CD4-positive, alpha-beta T cell treated with Interleukin-21 for 1 hour (primary cell): ENCODE measurements around the gene ZNF441.
"Not testable (repeated sequence)": the region's sequence is repeated elsewhere in the genome, so short reads cannot be mapped to it uniquely, and the experiment has no call there.

Experiments
- DNase-seq: peaks from one replicate; pipeline ENCODE4 v3.0.0-alpha.2; 2020

Gene ZNF441

GRCh38 chr19:11766597-11767591 lies at the start of gene ZNF441:
TSS of gene ZNF441 (plus strand) at chr19:11767000. CDS start at chr19:11767194, 194 bp downstream.
- peak; percentile 94 for DNase-seq

DNA sequence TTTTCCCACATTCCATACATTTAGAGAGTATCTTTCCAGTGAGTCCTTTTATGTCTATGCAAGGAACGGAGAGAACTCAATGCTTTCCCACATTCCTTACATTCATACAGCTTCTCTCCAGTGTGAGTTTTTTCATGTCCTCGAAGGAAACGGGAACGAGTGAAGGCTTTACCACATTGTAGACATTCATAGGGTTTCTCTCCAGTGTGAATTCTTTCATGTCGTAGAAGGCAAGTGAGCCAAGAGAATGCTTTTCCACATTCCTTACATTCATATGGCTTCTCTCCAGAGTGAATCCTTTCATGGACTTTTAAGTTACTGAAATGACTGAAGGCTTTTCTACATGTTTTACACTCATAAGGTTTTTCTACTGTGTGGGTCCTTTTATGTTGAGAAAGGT lies 45.1 kb upstream of the ZNF441 start:
- DNase-seq = no peak

DNA sequence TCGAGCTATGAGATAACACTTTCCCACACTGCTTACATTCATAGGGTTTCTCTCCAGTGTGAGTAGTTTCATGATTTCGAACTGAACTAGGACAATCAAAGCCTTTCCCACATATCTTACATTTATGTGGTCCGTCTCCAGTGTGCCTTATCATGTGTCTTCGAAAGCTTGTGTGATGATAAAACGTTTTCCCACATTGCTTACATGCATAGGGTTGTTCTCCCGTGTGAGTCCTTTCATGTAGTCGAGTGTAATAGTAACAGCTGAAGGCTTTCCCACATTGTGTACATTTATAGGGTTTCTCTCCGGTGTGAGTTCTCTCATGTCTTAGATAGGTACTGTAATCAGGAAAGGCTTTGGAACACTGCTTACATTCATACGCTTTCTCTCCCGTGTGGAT lies 44.4 kb upstream of the ZNF441 start:
- DNase-seq = no peak

DNA sequence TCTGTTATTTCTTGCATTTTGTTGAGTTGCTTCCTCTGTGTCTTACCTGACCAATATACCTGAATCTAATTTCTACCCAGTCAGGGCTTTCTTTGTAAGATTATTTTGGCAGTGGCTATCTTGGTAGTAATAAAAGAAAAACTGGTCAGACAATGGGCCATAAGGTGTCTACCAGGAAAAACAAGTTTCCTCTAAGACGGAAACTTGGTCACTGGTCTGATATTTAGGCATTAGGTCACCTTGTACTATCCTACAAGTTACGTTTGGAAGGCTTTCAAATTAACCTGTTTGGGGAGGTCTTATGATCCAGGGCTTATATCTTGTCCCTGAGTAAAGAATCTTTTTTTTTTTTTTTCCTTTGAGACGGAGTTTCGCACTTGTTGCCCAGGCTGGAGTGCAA lies 37.2 kb upstream of the ZNF441 start:
- DNase-seq = no peak

DNA sequence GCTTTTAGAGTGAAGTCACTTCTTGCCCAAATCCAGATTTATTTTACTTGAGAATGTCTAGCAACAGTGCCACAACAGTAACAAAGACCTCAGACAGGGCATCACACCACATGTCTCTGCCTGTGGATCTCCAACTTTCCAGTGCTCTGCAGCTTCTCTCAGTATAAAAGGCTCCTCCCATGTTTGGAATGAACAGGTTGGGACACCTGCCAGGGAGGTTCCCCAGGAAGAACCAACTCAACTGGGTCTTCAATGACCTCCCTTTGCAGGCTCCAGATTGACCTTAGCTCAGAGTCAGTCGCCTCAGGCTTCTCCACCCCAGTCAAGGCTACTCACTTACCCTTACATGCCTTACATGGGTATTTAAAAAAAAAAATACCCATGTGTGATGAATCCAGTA lies 31.4 kb upstream of the ZNF441 start:
- DNase-seq = no peak

- no peak for DNase-seq
Observed at GRCh38 chr19:11736696-11737095, 30.1 kb upstream of the ZNF441 start.

DNA sequence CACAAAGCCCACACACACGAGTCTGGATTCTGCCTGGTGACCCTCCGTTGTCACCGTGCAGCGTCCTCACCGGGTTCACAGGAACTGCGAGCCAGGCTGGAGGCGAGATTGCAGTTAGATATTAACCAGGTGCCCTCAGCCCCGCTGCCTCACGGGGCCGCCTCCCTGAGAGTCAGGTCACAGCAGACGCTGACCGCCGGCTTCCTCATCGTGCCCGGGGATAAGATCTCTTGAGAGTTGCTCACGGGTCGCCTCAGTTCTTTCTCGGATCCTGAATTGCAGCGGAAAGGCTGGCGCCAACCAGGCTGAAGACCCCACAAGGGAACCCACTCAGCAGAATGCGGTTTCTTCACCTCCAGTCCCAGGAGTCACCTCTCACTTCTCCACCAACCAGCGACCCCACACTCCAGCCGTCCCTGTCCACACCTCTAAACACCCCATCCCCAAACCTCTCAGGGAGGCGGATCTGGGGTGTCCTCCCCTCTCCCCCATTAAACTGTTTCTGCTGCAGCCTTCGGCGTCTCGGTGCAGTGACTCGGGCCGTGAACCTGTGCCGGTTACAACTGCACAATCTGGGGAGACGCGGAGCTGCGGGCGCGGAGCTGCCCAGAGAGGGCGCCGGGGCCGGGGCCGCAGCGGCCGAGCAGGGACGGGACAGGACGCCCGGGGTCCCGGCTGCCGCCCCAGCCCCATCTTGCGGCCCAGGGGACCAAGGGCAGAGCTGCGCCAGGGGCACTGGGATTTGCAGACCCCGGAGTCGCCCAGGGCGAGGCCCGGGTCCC lies 28.6 kb upstream of the ZNF441 start:
- peak; percentile 24 for DNase-seq

GRCh38 chr19:11738746-11739620 lies 27.8 kb upstream of the ZNF441 start, which contains the start of gene ZNF823:
TSS of gene ZNF823 (minus strand) at chr19:11738946. CDS start at chr19:11738819, 127 bp downstream.
- DNase-seq = peak; percentile 98

DNA sequence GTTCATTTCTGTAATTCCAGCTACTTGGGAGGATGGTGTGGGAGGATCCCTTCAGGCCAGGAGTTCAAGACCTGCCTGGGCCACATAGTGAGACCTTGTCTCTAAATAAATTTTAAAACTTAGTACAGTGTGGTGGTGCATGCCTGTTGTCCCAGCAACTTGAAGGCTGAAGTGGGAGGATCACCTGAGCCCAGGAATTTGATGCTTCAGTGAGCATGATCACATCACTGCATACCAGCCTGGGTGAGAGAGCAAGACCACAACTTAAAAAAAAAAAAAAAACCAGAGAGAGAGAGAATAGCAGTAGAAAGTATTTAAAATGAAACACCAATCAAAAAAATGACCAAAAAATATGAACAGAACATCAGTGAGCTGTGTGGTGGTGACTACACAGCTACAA lies 20.9 kb upstream of the ZNF441 start:
- DNase-seq = no peak

GRCh38 chr19:11747277-11747676 lies 19.5 kb upstream of the ZNF441 start:
- no peak for DNase-seq

DNA sequence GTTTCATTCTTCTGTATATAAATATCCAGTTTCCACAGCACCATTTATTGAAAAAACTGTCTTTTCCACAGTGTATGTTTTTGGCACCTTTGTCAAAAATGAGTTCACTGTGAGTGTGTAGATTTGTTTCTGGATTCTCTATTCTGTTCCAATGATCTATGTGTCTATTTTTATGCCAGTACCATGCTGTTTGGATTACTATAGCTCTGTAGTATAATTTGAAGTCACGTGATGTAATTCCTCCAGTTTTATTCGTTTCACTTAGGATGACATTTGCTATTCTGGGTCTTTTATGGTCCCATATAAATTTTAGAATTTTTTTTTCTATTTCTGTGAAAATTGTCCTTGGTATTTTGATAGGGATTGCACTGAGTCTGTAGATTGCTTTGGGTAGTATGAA lies 17.0 kb upstream of the ZNF441 start:
- DNase-seq = no peak

DNA sequence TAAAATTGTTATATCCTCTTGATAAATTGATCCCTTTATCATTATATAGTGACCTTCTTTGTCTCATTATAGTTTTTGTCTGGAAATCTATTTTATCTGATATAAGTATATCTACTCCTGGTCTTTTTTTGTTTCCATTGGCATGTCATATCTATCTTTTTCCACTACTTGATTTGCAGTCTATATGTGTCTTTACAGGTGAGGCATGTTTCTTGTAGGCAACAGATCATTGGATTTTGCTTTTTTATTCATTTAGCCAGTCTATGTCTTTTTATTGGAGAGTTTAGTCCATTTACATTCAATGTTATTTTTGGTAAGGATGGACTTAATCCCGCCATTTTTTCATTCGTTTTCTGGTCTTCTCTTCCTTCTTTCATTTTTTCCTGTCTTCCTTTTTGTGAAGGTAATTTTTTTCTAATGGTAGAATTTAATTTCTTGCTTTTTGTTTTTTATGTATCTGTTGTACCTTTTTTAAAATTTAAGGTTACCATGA lies 14.5 kb upstream of the ZNF441 start:
- DNase-seq = no peak

DNA sequence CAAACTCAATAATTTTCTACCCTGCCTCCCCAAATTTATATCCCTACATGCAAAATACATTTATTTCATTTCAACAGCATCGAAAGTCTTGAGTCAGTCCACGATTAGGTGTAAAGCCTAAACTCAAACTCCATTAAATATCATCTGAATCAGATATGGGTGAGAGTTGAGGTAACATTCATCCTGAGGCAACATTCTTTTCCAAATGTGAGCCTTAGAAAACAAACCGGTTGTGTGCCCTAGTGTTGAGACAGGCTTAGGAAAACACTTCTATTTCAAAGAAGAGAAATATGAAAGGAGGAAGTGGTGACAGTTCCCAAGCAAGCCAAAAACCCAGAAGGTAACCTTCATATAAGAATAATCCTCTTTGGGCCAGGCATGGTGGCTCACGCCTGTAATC lies 12.1 kb upstream of the ZNF441 start:
- DNase-seq = no peak

GRCh38 chr19:11756965-11757364 lies 9.8 kb upstream of the ZNF441 start:
- no peak for DNase-seq

DNA sequence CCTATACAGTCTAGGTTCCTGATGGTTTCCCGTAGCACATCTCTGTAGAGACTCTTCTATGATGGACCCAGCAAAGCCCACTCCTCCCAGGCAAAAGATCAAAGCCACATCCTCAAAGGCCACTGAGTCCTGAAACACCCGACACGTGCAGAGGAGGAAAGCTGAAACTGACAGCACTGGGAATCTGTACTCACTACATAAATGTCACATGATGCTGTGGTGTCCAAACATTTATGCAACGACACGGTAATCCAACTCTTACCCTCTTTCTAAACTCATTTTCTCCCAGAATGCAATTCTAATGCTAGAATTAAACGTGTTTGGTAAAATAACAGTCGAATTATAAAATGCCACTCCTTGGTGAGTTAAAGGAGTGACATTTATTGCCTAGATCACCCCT lies 7.0 kb upstream of the ZNF441 start:
- no peak for DNase-seq

GRCh38 chr19:11763117-11763516 lies 3.7 kb upstream of the ZNF441 start:
- DNase-seq = no peak

DNA sequence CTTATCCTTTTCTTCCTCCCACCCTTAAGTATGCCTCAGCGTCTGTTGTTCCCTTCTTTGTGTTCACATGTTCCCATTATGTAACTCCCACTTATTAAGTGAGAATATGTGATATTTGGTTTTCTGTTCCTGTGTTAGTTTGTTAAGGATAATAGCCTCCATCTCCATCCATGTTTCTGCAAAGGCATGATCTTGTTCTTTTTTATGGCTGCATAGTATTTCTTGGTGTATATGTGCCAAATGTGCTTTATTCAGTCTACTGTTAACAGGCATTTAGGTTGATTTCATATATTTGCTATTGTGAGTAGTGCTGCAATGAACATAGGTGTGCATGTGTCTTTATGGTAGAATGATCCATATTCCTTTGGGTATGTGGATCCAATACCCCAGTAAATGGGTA lies 3.2 kb upstream of the ZNF441 start:
- DNase-seq = no peak

DNA sequence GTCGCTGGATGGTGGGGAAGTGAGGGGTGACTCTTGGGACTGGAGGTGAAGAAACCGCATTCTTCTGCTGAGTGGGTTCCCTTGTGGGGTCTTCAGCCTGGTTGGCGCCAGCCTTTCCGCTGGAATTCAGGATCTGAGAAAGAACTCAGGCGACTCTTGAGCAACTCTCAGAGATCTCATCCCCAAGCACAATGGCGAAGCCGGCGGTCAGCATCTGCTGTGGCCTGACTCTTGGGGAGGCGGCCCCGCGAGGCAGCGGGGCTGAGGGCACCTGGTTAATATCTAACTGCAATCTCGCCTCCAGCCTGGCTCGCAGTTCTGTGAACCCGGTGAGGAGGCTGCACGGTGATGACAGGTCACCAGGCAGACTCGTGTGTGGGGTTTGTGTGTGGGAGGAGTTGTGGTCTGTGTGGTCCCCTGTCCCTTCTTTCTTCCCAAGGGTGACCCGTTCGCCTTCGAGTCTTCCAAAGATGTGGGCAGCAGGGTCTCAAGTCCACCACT lies 883 bp downstream of the ZNF441 start:
- DNase-seq = peak; percentile 28

DNA sequence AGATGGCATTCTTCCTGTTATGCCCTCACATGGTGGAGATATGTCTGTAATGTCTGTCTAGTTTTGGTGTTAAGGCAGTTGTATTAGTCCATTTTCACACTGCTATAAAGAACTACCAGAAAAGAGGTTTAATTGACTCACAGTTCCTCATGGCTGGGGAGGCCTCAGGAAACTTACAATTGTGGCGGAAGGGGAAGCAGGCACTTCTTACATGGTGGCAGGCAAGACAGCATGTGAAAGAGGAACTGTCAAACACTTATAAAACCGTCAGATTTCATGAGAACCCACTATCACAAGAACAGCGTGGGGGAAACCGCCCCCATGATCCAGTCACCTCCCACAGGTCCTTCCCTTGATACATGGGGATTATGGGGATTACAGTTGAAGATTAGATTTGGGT lies 3.2 kb downstream of the ZNF441 start:
- no peak for DNase-seq

DNA sequence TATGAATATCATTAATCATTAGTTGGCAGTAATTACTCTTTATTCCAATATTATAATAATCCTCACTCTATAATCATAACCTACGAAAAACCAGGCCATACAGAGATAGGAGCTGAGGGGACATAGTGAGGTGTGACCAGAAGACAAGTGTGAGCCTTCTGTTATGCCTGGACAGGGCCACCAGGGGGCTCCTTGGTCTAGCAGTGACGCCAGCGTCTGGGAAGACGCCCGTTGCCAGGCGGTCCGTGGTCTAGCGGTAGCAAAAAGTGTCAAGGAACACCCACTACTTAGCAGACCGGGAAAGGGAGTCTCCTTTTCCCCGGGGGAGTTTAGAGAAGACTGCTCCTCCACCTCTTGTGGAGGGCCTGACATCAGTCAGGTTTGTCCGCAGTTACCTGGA lies 4.7 kb downstream of the ZNF441 start:
- DNase-seq = not testable (repeated sequence)

DNA sequence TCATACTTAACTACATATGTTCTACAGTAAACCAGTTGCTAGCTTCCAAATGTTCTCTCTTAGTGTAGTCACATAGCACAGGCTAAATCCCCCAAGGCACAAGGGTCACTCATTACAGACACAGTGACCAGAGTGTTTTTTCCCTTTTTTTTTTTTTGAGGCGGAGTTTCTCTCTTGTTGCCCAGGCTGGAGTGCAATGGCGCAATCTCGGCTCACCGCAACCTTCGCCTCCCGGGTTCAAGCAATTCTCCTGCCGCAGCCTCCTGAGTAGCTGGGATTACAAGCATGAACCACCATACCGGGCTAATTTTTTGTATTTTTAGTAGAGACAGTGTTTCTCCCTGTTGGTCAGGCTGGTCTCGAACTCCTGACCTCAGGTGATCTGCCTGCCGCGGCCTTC lies 9.9 kb downstream of the ZNF441 start:
- DNase-seq = not testable (repeated sequence)

DNA sequence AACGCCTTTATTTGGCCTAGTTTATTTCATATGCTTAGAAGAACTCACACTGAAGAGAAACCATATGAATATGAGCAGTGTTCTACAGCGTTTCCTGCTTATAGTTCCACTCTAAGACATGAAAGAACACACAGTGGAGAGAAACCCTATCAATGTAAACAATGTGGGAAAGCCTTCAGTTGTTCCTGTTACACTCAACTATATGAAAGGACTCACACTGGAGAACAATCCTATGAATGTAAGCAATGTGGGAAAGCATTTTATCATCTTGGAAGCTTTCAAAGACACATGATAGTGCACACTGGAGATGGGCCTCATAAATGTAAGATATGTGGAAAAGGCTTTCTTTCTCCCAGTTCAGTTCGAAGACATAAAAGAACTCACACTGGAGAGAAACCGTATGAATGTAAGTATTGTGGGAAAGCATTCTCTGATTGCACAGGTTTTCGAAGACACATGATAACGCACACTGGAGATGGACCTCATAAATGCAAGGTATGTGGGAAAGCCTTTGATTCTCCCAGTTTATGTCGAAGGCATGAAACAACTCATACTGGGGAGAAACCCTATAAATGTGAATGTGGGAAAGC lies 13.7 kb downstream of the ZNF441 start:
- DNase-seq = no peak
